GM12891 (cell line): ENCODE measurements around the gene WSB2.

Experiments
- PAX5 ChIP-seq: IDR thresholded peaks from 2 replicates; pipeline ENCODE4 v1.6.1; 2011; ENCODE audit warnings: low read length, moderate library complexity, mild to moderate bottlenecking; ENCODE audit not compliant: insufficient read depth, severe bottlenecking
- POLR2A ChIP-seq: IDR thresholded peaks from 2 replicates; pipeline ENCODE4 v1.6.1; 2011; ENCODE audit warnings: low read depth, low read length, control low read depth
- POLR2AphosphoS5 ChIP-seq: IDR thresholded peaks from 2 replicates; pipeline ENCODE4 v1.6.1; 2011; ENCODE audit warnings: low read depth, low read length, control low read depth
- POU2F2 ChIP-seq: IDR thresholded peaks from 2 replicates; pipeline ENCODE4 v1.6.1; 2011; ENCODE audit warnings: low read depth, mild to moderate bottlenecking, control low read depth, low read length, moderate library complexity
- SPI1 ChIP-seq: IDR thresholded peaks from 2 replicates; pipeline ENCODE4 v1.6.1; 2011; ENCODE audit warnings: low read depth, low read length, control low read depth
- TAF1 ChIP-seq: IDR thresholded peaks from 2 replicates; pipeline ENCODE4 v1.6.1; 2011; ENCODE audit warnings: low read depth, low read length, control low read depth

DNA sequence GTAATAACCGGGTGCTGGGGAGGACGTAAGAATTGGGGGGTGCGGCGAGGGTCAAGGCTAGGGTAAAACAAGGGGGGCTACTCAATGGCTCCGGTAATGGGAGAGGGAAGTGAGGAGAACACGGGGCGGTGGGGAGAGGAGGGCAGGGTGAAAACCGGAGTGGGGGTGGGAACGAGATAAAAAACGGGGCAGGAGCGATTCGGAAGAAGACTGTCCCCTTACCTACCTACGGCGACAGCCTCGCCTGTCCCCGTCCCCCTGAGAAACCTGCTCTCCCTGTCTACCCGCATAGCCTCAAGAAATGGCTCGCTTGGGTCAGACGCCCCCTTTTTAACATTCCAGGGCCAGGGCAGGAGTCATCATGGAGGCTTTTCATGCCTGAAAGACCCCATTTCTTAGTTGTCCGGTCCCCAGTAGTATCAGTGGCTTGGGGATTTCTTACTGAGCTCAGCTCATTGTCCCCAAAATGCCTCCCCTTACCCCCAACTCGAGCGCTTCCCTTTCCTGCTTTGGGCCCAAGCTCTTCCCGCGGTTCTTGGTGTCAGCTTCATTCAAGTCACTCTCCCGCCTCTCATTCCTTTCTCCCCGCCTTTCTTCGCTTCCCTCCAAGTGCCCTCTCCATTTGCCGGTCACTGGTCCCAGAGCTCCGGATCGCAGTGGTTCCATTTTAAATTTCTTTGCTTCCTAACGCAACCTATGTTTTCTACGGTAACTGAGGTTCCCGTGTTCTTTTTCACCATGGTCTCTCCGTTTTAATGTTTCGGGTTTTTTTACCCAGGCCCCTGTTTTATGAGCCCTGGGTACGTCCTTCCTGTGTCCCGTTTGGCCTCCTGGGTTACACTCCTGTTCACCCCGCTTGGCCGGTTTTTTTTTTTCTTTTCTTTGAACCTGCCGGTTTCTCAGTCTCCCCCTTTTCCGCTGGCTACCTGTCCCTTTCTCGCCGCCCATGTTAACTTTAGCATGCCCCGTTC lies 1.2 kb upstream of the WSB2 start:
- peak; percentile 62 for TF ChIP-seq POLR2A
- peak; percentile 55; the same call in 1 of the 2 replicates for TF ChIP-seq TAF1
- peak; percentile 85 for TF ChIP-seq POLR2AphosphoS5
- TF ChIP-seq PAX5 = no peak
- TF ChIP-seq POU2F2 = 0 out of 2 replicates have a peak, but pooled peaks have one; percentile 17
- TF ChIP-seq SPI1 = no peak
